ENCODE results near the gene ALLC. TPM values are rescaled to one million over a fixed set of nuclear protein-coding genes. Genes with fewer than 3 reads are reported as not detected.
"Not testable (repeated sequence)": the region's sequence is repeated elsewhere in the genome, so short reads cannot be mapped to it uniquely, and the experiment has no call there.

Gene ALLC
- total RNA-seq, 3 donors from 2014 or later: not detected

GRCh38 chr2:3612639-3613523, 45.1 kb upstream of the ALLC start:
- peak in 2 of 3 donors; percentile 8 to 27 for DNase-seq
- H3K9me3 ChIP-seq: no peaks in the 10 kb centered on the region
- intact Hi-C loops (cut with DNase I, micrococcal nuclease): no loop called here
- H3K4me3 ChIP-seq: no peak overlapping the region
- no peaks in the 10 kb centered on the region for H3K36me3 ChIP-seq (ENCODE audit: low read depth)
- no peaks in the 10 kb centered on the region for H3K4me1 ChIP-seq (ENCODE audit: low read depth)
- no peak for TF ChIP-seq CTCF (IDR thresholded peaks at IDR 0.05)
- no peak for ATAC-seq

DNA sequence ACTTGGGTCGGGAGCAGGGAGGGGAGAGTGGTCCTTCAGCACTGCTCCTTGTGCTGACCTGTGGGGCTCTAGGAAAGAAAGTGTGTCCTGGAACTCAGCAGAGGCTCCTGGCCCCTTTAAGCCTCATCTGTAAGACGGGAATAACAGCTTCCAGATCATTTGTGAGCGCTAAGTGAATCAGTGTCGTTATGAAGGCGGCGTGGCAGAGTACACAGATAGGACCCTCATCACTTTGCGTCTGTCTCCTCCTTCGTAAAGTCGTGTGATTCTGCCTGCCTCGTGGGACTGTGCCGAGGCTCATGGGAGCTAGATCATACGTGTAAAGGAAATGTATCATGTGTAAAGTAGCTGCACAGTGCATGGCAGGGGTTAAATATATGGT, 44.5 kb upstream of the ALLC start:
- Histone ChIP-seq H3K9me3 (no peaks in the 10 kb centered on the region), H3K4me3 (no peak overlapping the region), H3K4me1 (ENCODE audit: low read depth) (no peaks in the 10 kb centered on the region), H3K36me3 (ENCODE audit: low read depth) (no peaks in the 10 kb centered on the region)
- ATAC-seq: no peak
- peak in 1 of 3 donors; percentile 6 for DNase-seq
- no peak for TF ChIP-seq CTCF (IDR thresholded peaks at IDR 0.05)
- intact Hi-C loops (cut with DNase I, micrococcal nuclease): no loop called here

DNA sequence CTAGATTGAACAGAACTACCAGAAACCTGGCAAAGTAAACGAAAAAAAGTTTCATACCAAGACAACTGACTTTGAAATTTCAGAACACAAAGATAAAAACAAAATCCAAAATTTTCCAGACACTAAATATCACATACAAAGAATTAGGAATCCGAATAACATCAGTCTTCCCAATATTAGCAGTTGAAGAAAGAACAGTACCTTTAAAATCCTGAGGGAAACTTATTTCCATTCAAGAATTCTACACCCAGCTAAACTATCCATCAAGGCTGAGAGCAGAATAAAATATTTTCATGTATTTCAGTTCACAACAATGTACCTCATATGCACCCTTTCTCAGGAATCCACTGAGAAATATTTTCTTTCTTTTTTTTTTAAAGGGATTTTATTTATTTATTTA, 43.3 kb upstream of the ALLC start:
- H3K36me3 ChIP-seq (ENCODE audit: low read depth); ATAC-seq; H3K4me3 ChIP-seq; DNase-seq; H3K9me3 ChIP-seq; H3K4me1 ChIP-seq (ENCODE audit: low read depth); intact Hi-C loops (cut with DNase I, micrococcal nuclease): not testable (repeated sequence)

GRCh38 chr2:3615541-3616200, 42.3 kb upstream of the ALLC start:
- H3K9me3 ChIP-seq; ATAC-seq; H3K36me3 ChIP-seq (ENCODE audit: low read depth); H3K4me1 ChIP-seq (ENCODE audit: low read depth); intact Hi-C loops (cut with DNase I, micrococcal nuclease); H3K4me3 ChIP-seq: not testable (repeated sequence)
- DNase-seq: peak in 1 of 3 donors; percentile 6

- intact Hi-C loops (cut with DNase I, micrococcal nuclease); H3K4me3 ChIP-seq; H3K4me1 ChIP-seq (ENCODE audit: low read depth); H3K9me3 ChIP-seq; ATAC-seq; H3K36me3 ChIP-seq (ENCODE audit: low read depth): not testable (repeated sequence)
- DNase-seq: peak in 1 of 3 donors; percentile 3
Observed at GRCh38 chr2:3616435-3617197, 41.4 kb upstream of the ALLC start.

GRCh38 chr2:3617198-3617890, 40.7 kb upstream of the ALLC start:
- no peak overlapping the region for H3K4me3 ChIP-seq
- no peak for TF ChIP-seq CTCF (IDR thresholded peaks at IDR 0.05)
- ATAC-seq (no peak), DNase-seq (peak in 1 of 3 donors; percentile 6)
- H3K36me3 ChIP-seq (ENCODE audit: low read depth): no peaks in the 10 kb centered on the region
- intact Hi-C loops (cut with DNase I, micrococcal nuclease): no loop called here
- H3K4me1 ChIP-seq (ENCODE audit: low read depth): no peaks in the 10 kb centered on the region
- H3K9me3 ChIP-seq: no peaks in the 10 kb centered on the region

Data from mucosa of descending colon (tissue), 3 donors.